CD14-positive monocyte (primary cell): Measurements from ENCODE around the gene LARP1B. TPM values are rescaled to one million over a fixed set of nuclear protein-coding genes. Genes with fewer than 3 reads are reported as not detected.

ENCODE experiments used
- DNase-seq, 3 donors: peaks; one replicate each; pipeline ENCODE4 v3.0.0-alpha.2; 2011 to 2022
- H2AFZ ChIP-seq: 2 replicates; pipeline ENCODE4 v1.6.0; 2012; ENCODE audit warnings: mild to moderate bottlenecking, low read depth, low read length, inconsistent platforms; ENCODE audit not compliant: insufficient read depth, poor library complexity, severe bottlenecking
- H3K27ac ChIP-seq, 2 donors: 1 replicate in 1 of 2; 2 replicates in 1 of 2; pipeline ENCODE4 v1.5.1; 2012 to 2013; ENCODE audit warnings: low read length in 2 of 2, control low read depth in 1 of 2, inconsistent platforms in 1 of 2, low read depth in 1 of 2, mild to moderate bottlenecking in 1 of 2
- H3K27me3 ChIP-seq, 2 donors: one replicate each; pipeline versions ENCODE4 v1.6.0 to v1.6.1; 2011 to 2013; ENCODE audit warnings: low read length in 2 of 2; ENCODE audit not compliant: control insufficient read depth in 2 of 2, insufficient read depth in 2 of 2
- H3K36me3 ChIP-seq, 2 donors: replicated peaks in 1 of 2; 1 replicate in 1 of 2; 2 replicates in 1 of 2; pipeline versions ENCODE4 v1.5.1 to v1.6.1; 2012 to 2013; ENCODE audit warnings: low read length in 2 of 2, control low read depth in 1 of 2, inconsistent platforms in 1 of 2, mild to moderate bottlenecking in 1 of 2; ENCODE audit not compliant: insufficient read depth in 2 of 2, control insufficient read depth in 1 of 2
- H3K4me1 ChIP-seq, 2 donors: 1 replicate in 1 of 2; 2 replicates in 1 of 2; pipeline versions ENCODE4 v1.5.1 to v1.6.1; 2012 to 2013; ENCODE audit warnings: low read length in 2 of 2, control low read depth in 1 of 2, inconsistent platforms in 1 of 2, mild to moderate bottlenecking in 1 of 2, moderate library complexity in 1 of 2; ENCODE audit not compliant: insufficient read depth in 2 of 2, control insufficient read depth in 1 of 2
- H3K4me2 ChIP-seq: replicated peaks from 2 replicates; pipeline ENCODE3; 2012; ENCODE audit warnings: low read length, moderate library complexity, mild to moderate bottlenecking; ENCODE audit not compliant: poor library complexity, severe bottlenecking; ENCODE audit errors: extremely low read depth
- H3K4me3 ChIP-seq, 3 experiments: fragments of 200-600 bp in 1 of 3; sonication (generic) in 1 of 3; replicated peaks in 1 of 3; 1 replicate in 2 of 3; 2 replicates in 1 of 3; pipeline ENCODE4 v1.5.1; 2011 to 2013; ENCODE audit warnings: low read length in 3 of 3, mild to moderate bottlenecking in 3 of 3, control low read depth in 2 of 3, low read depth in 2 of 3, inconsistent platforms in 1 of 3, moderate library complexity in 1 of 3
- H3K79me2 ChIP-seq: 2 replicates; pipeline ENCODE4 v1.6.0; 2012; ENCODE audit warnings: mild to moderate bottlenecking, control low read depth, inconsistent platforms, low read length, moderate library complexity; ENCODE audit not compliant: insufficient read depth
- H3K9ac ChIP-seq: 2 replicates; pipeline ENCODE4 v1.6.0; 2017; ENCODE audit warnings: low read length, mild to moderate bottlenecking; ENCODE audit not compliant: insufficient read depth, poor library complexity, severe bottlenecking
- H3K9me3 ChIP-seq, 2 donors: replicated peaks in 1 of 2; 1 replicate in 1 of 2; 2 replicates in 1 of 2; pipeline versions ENCODE4 v1.5.1 to v1.6.1; 2012 to 2013; ENCODE audit warnings: low read length in 2 of 2, control low read depth in 1 of 2; ENCODE audit not compliant: control insufficient read depth in 1 of 2, insufficient read depth in 1 of 2
- H4K20me1 ChIP-seq: 2 replicates; pipeline ENCODE4 v1.6.0; 2012; ENCODE audit warnings: mild to moderate bottlenecking, low read length, control low read depth, moderate library complexity; ENCODE audit not compliant: insufficient read depth
- H3K27ac Mint-ChIP-seq, 7 donors: one replicate each; pipeline ENCODE4 v1.8.0; 2020; ENCODE audit warnings: mild to moderate bottlenecking in 7 of 7, mixed read lengths in 7 of 7, moderate library complexity in 6 of 7, inconsistent platforms in 2 of 7
- H3K27me3 Mint-ChIP-seq, 3 donors: one replicate each; pipeline ENCODE4 v1.8.0; 2021 to 2022; ENCODE audit warnings: low read depth in 3 of 3, mild to moderate bottlenecking in 3 of 3, mixed read lengths in 3 of 3, moderate library complexity in 3 of 3, inconsistent platforms in 1 of 3
- H3K36me3 Mint-ChIP-seq, 2 donors: one replicate each; pipeline ENCODE4 v1.8.0; 2020; ENCODE audit warnings: mixed read lengths in 2 of 2, inconsistent platforms in 1 of 2, mild to moderate bottlenecking in 1 of 2
- H3K4me1 Mint-ChIP-seq: one replicate; pipeline ENCODE4 v1.8.0; 2020; ENCODE audit warnings: mild to moderate bottlenecking, mixed read lengths
- H3K4me3 Mint-ChIP-seq, 2 donors: one replicate each; pipeline ENCODE4 v1.8.0; 2020; ENCODE audit warnings: mild to moderate bottlenecking in 2 of 2, mixed read lengths in 2 of 2, moderate library complexity in 1 of 2
- H3K9me3 Mint-ChIP-seq, 7 donors: one replicate each; pipeline ENCODE4 v1.8.0; 2020 to 2022; ENCODE audit warnings: mixed read lengths in 7 of 7, mild to moderate bottlenecking in 6 of 7, moderate library complexity in 6 of 7, inconsistent platforms in 2 of 7
- WGBS: methylation state at CpG from one replicate; pipeline ENCODE4 v1.1.5; 2013; ENCODE audit warnings: missing lambda C conversion rate; ENCODE audit not compliant: insufficient coverage; 5-methylcytosine and 5-hydroxymethylcytosine counted together
- intact Hi-C, 2 donors: fragments of 100-400 bp; cut with micrococcal nuclease; formaldehyde crosslinking; loops; one replicate each; pipeline versions ENCODE4 v1.15.0 to v1.15.1; 2023
- polyA plus RNA-seq, 3 donors: library from polyadenylated mRNA; depleted of rRNA in 1 of 3; unstranded in 2 of 3; stranded (reverse) in 1 of 3; fragments of 300-500 nt in 2 of 3; fragments of >200 nt in 1 of 3; fragmentation: Illumina TruSeq in 2 of 3; gene quantifications; 1 replicate in 2 of 3; 2 replicates in 1 of 3; pipeline ENCODE4 v1.2.3, GENCODE V29; 2012 to 2021
- TF ChIP-seq, protein P1 (sequence below): fragments of 200-600 bp; IDR thresholded peaks from one replicate; pipeline ENCODE4 v1.8.0; 2022; ENCODE audit warnings: antibody characterized with exemption, mild to moderate bottlenecking

Gene LARP1B
- polyA plus RNA-seq, 3 donors: 3.0 to 5.7 (median 3.7) TPM

- H3K27ac Mint-ChIP-seq: no peak overlapping the region
- H3K36me3 Mint-ChIP-seq: peaks cover 0 to 4% of the 10 kb centered on the region in 2 donors
- no peaks in the 10 kb centered on the region for H3K79me2 ChIP-seq
- H3K9me3 Mint-ChIP-seq: peaks cover 2 to 10% (median 4%) of the 10 kb centered on the region in 7 donors
- TF ChIP-seq, protein P1, sequence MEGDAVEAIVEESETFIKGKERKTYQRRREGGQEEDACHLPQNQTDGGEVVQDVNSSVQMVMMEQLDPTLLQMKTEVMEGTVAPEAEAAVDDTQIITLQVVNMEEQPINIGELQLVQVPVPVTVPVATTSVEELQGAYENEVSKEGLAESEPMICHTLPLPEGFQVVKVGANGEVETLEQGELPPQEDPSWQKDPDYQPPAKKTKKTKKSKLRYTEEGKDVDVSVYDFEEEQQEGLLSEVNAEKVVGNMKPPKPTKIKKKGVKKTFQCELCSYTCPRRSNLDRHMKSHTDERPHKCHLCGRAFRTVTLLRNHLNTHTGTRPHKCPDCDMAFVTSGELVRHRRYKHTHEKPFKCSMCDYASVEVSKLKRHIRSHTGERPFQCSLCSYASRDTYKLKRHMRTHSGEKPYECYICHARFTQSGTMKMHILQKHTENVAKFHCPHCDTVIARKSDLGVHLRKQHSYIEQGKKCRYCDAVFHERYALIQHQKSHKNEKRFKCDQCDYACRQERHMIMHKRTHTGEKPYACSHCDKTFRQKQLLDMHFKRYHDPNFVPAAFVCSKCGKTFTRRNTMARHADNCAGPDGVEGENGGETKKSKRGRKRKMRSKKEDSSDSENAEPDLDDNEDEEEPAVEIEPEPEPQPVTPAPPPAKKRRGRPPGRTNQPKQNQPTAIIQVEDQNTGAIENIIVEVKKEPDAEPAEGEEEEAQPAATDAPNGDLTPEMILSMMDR: no peak
- H3K4me3 Mint-ChIP-seq: no peak overlapping the region
- H3K9me3 ChIP-seq: no peaks in the 10 kb centered on the region
- H3K9ac ChIP-seq: no peak overlapping the region
- no peaks in the 10 kb centered on the region for H3K4me1 Mint-ChIP-seq
- no peaks in the 10 kb centered on the region for H3K36me3 ChIP-seq
- H2AFZ ChIP-seq: no peak overlapping the region
- H3K27ac ChIP-seq: no peak overlapping the region
- DNase-seq: no peak
- 100% methylated on average over 1 of the region's 3 CpGs for WGBS
- H3K27me3 Mint-ChIP-seq: no peaks in the 10 kb centered on the region
- H3K4me2 ChIP-seq: no peak overlapping the region
- H3K4me3 ChIP-seq: no peak overlapping the region
- no peaks in the 10 kb centered on the region for H3K27me3 ChIP-seq
- H3K4me1 ChIP-seq: no peaks in the 10 kb centered on the region
- intact Hi-C loops: no loop called here
- H4K20me1 ChIP-seq: no peaks in the 10 kb centered on the region
Observed at GRCh38 chr4:128135391-128135790, 74.3 kb downstream of the LARP1B start.

DNA sequence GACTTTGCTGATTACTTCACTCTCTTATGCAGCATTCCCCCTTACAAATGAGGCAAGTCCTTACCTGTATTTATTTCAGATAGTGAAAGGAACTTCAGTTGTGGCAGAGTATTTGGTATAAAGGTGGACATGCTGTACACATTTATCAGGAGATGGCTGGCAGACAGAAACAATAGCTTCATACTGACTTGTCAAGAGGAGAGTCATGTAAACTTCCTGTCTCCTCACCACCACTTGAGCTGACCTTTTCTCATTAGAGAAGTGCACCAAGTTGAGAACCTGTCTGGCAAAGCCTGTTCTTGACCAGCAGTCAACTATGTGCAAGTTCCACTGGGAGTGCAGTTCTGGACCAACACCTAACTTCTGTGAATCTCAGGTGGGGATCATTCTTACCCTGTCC is 80.8 kb downstream of the LARP1B start:
- Histone ChIP-seq H3K9me3 (peaks cover 5 to 11% of the 10 kb centered on the region in 2 donors), H3K27me3 (no peaks in the 10 kb centered on the region), H2AFZ (no peak overlapping the region), H3K9ac (no peak overlapping the region), H3K27ac (no peak overlapping the region), H3K36me3 (no peaks in the 10 kb centered on the region), H3K79me2 (no peaks in the 10 kb centered on the region), H3K4me2 (no peak overlapping the region), H3K4me1 (no peaks in the 10 kb centered on the region), H4K20me1 (no peaks in the 10 kb centered on the region), H3K4me3 (no peak overlapping the region)
- Mint-ChIP-seq H3K27ac (no peak overlapping the region), H3K36me3 (peaks cover 0 to 18% of the 10 kb centered on the region in 2 donors), H3K4me3 (no peak overlapping the region), H3K4me1 (no peaks in the 10 kb centered on the region), H3K27me3 (peaks cover 0 to 2% (median 0%) of the 10 kb centered on the region in 3 donors), H3K9me3 (peaks cover 2 to 16% (median 10%) of the 10 kb centered on the region in 7 donors)
- TF ChIP-seq, protein P1: no peak
- intact Hi-C loops: no loop called here
- no peak for DNase-seq
